ENCODE data around the gene BCL11A.

Gene BCL11A

DNA sequence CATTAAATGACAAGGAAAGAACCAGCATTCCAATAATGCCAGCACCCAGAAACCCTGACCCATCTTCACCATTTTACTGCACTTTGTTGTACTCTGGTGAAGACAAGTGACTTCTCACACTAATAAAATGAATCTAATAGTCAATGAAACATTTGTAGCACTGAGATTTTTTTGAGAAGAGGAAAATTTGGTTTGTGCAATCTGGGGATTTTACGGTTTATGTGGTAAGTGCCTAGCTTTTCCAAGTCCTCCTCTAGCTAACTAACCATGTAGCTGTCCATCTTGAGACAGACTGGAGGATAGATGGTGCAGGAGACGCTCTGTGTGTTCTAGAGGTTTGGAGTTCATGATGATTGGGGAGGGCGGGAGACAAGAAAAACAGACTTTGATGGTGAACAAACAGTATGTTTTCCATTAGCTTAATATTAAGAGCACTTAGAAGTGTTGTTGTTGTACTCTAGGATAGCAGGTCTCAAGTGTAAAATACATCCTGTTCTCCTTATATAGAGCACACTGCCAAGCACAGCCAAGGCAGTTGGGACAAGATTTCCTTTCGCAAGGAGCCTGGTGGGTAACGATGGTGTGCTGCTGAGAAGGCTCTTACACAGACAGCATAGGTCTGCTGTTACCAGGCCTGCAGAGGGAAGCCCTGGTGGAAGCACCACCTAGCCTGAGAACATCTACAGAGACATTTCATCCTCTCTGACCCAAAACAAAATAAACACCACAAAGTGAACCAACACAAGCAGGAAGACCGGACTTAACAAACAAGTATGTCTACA, 83.7 kb downstream of the BCL11A start:
- no peak overlapping the region for H3K4me3 ChIP-seq (ENCODE audit: low read depth, low read length)

DNA sequence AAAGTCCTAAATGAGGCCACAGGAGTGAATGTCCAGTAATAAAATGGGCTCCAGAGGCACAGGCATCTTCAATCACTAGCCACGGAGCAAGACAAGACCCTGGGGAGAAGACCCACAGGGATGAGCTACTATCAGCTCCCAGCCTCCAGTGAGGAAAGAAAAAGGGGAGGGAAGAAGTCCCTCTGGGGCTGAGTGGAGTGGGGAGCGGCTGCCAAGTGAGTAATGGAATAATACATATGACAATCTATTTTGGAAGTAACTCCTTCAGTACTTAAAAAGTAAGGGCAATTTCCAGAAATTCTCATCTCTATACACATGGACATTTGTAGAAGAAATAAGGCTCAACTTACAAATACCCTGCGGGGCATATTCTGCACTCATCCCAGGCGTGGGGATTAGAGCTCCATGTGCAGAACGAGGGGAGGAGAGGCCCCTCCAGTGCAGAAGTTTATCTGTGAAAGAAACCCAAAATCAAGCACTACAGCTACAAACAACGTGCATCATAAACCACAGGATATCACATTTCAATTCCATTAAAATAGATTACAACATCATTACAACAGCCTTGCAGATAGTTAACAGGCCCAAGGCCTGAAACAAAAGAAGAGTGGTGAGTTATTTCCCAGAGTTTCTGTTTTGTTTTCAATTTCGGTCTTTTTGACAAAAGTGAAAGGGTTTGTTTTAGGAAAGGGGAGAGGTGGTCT, 84.9 kb downstream of the BCL11A start:
- no peak overlapping the region for H3K4me3 ChIP-seq (ENCODE audit: low read depth, low read length)

- H3K4me3 ChIP-seq (ENCODE audit: low read depth, low read length), result no peak overlapping the region
Observed at GRCh38 chr2:60466161-60466702, 87.2 kb downstream of the BCL11A start.

DNA sequence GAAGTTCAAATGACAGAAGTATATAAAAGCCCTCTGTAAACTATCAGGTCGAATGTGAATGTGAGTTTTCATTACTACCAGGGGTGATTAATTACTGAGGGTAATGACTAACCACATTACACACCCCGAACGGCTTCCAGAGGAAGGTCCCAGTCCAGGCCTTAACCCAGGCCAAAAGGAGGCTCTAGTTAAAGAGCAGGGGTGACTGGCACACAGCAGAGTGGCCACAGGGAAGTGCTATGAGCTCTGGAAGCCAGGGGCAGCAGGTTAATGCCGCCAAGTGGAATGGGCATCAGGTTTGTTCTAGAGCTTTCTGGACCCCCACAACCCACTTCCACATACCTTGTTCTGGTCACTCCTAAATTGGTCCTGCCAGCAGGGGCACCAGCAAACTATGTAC, 87.7 kb downstream of the BCL11A start:
- H3K4me3 ChIP-seq (ENCODE audit: low read depth, low read length), result no peak overlapping the region

- H3K4me3 ChIP-seq (ENCODE audit: low read depth, low read length), result no peak overlapping the region
Observed at GRCh38 chr2:60463249-60463648, 90.2 kb downstream of the BCL11A start.

GRCh38 chr2:60461421-60462108, 91.9 kb downstream of the BCL11A start:
- no peak overlapping the region for H3K4me3 ChIP-seq (ENCODE audit: low read depth, low read length)

GRCh38 chr2:60460577-60461420, 92.7 kb downstream of the BCL11A start:
- H3K4me3 ChIP-seq (ENCODE audit: low read depth, low read length), result no peak overlapping the region

- H3K4me3 ChIP-seq (ENCODE audit: low read depth, low read length), result no peak overlapping the region
Observed at GRCh38 chr2:60459851-60460250, 93.6 kb downstream of the BCL11A start.

- H3K4me3 ChIP-seq (ENCODE audit: low read depth, low read length), result no peak overlapping the region
Observed at GRCh38 chr2:60456115-60456770, 97.2 kb downstream of the BCL11A start.

- no peak overlapping the region for H3K4me3 ChIP-seq (ENCODE audit: low read depth, low read length)
Observed at GRCh38 chr2:60453872-60454271, 99.6 kb downstream of the BCL11A start.

GRCh38 chr2:60453301-60453700, 100.2 kb downstream of the BCL11A start:
- no peak overlapping the region for H3K4me3 ChIP-seq (ENCODE audit: low read depth, low read length)

GRCh38 chr2:60450488-60450887, 103.0 kb downstream of the BCL11A start:
- H3K4me3 ChIP-seq (ENCODE audit: low read depth, low read length), result no peak overlapping the region

DNA sequence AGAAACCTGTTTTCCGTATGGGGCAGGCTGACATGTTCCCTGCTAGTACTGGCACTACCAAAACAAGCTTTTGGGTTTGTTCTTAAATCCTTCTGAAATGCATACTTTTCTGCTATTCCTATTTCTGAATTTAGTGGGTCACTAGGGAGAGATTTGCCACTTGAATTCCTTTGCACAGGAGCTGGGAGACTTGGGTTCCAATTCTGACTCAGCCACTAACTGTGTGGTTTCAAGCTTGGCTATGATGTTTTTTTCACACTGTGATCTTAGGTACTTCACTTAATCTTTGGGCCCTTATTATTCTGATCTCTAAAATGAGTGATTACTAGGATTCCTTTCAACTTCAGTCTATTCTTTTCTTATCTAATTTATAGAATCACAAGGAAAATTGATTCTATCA, 105.5 kb downstream of the BCL11A start:
- H3K4me3 ChIP-seq (ENCODE audit: low read depth, low read length), result no peak overlapping the region

GRCh38 chr2:60446413-60447267, 106.8 kb downstream of the BCL11A start:
- H3K4me3 ChIP-seq (ENCODE audit: low read depth, low read length), result no peak overlapping the region

DNA sequence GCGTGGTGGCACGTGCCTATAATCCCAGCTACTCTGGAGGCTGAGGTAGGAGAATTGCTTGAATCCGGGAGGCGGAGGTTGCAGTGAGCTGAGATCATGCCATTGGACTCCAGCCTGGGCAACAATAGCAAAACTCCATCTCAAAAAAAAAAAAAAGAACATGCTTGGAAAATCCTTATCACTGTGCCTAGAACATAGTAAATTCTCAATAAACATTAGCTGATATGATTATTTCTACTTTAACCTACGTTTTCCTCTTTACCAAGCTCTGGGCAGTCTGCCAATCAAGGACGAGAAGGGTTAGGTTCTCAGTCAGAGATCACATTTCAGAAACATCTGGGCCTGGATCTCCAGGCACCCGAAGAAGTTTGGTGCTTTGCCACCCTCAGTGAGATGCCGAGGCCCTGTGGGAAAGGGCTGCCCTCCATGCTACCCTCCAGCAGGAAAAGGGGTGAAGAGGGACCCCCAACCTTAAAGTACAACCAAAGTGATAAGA, 107.7 kb downstream of the BCL11A start:
- no peak overlapping the region for H3K4me3 ChIP-seq (ENCODE audit: low read depth, low read length)

DNA sequence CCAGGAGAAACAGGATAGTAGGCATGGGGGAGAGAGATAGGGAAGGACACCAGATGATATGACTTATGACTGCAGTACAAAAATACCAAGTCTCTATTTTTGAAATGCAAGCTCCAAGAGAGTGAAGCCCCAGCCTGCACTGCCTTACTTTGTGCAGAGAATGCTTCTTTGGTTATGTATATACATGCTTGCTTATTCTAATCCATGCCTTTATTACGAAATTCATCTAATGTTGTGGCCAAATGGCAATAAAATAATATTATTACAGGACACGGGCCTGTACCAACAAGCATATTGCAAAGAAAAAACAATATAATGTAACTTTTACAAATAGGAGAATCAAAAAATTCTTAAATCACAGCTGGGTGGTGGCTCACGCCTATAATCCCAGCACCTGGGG, 110.8 kb downstream of the BCL11A start:
- H3K4me3 ChIP-seq (ENCODE audit: low read depth, low read length), result no peak overlapping the region

GRCh38 chr2:60441800-60442199, 111.7 kb downstream of the BCL11A start:
- H3K4me3 ChIP-seq (ENCODE audit: low read depth, low read length), result no peak overlapping the region

GRCh38 chr2:60440767-60441163, 112.7 kb downstream of the BCL11A start:
- H3K4me3 ChIP-seq (ENCODE audit: low read depth, low read length), result no peak overlapping the region

All from iPS-11a (cell line).